ENCODE measurements around the gene NMRAL1. TPM values are rescaled to one million over a fixed set of nuclear protein-coding genes. Genes with fewer than 3 reads are reported as not detected.

Gene NMRAL1
- total RNA-seq, 4 donors from 2014 or later: 55.5 to 61.8 (median 57.7) TPM

- Histone ChIP-seq H3K36me3 (peaks cover 0 to 51% (median 15%) of the 10 kb centered on the region in 3 donors), H3K4me3 (no peak overlapping the region), H3K27me3 (no peaks in the 10 kb centered on the region), H3K27ac (peak overlapping the region in 3 of 4 donors; percentile 69 to 90 (median 78)), H3K9me3 (no peaks in the 10 kb centered on the region), H3K4me1 (peaks cover 0 to 66% (median 25%) of the 10 kb centered on the region in 4 donors)
- TF ChIP-seq POLR2A (IDR thresholded peaks at IDR 0.05) (no peak), EP300 (IDR thresholded peaks at IDR 0.05) (no peak)
- TF ChIP-seq, protein P1, sequence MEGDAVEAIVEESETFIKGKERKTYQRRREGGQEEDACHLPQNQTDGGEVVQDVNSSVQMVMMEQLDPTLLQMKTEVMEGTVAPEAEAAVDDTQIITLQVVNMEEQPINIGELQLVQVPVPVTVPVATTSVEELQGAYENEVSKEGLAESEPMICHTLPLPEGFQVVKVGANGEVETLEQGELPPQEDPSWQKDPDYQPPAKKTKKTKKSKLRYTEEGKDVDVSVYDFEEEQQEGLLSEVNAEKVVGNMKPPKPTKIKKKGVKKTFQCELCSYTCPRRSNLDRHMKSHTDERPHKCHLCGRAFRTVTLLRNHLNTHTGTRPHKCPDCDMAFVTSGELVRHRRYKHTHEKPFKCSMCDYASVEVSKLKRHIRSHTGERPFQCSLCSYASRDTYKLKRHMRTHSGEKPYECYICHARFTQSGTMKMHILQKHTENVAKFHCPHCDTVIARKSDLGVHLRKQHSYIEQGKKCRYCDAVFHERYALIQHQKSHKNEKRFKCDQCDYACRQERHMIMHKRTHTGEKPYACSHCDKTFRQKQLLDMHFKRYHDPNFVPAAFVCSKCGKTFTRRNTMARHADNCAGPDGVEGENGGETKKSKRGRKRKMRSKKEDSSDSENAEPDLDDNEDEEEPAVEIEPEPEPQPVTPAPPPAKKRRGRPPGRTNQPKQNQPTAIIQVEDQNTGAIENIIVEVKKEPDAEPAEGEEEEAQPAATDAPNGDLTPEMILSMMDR (IDR thresholded peaks at IDR 0.05): no peak
- no peak for DNase-seq (ENCODE audit: low spot score in 2 of 2)
- WGBS, 2 donors: 93 to 96% methylated on average over 6 to 7 of the region's 7 CpGs
These were observed 39.5 kb upstream of the NMRAL1 start for GRCh38 chr16:4513881-4514280.

GRCh38 chr16:4513086-4513860 is 38.8 kb upstream of the NMRAL1 start:
- H3K27me3 ChIP-seq: no peaks in the 10 kb centered on the region
- TF ChIP-seq, protein P1 (IDR thresholded peaks at IDR 0.05): no peak
- TF ChIP-seq POLR2A (IDR thresholded peaks at IDR 0.05) (no peak), EP300 (IDR thresholded peaks at IDR 0.05) (no peak)
- H3K4me3 ChIP-seq: no peak overlapping the region
- DNase-seq (ENCODE audit: low spot score in 2 of 2): no peak
- H3K27ac ChIP-seq: peak overlapping the region in 3 of 4 donors; percentile 69 to 90 (median 78)
- no peaks in the 10 kb centered on the region for H3K9me3 ChIP-seq
- H3K36me3 ChIP-seq: peaks cover 0 to 57% (median 21%) of the 10 kb centered on the region in 3 donors
- peaks cover 0 to 66% (median 25%) of the 10 kb centered on the region in 4 donors for H3K4me1 ChIP-seq
- WGBS, 2 donors: 86% methylated on average over 18 of the region's 19 CpGs

- WGBS, 2 donors: 93 to 94% methylated on average over 7 to 10 of the region's 10 CpGs
- TF ChIP-seq EP300 (IDR thresholded peaks at IDR 0.05) (no peak), POLR2A (IDR thresholded peaks at IDR 0.05) (no peak)
- TF ChIP-seq, protein P1 (IDR thresholded peaks at IDR 0.05): no peak
- H3K27me3 ChIP-seq: no peaks in the 10 kb centered on the region
- DNase-seq (ENCODE audit: low spot score in 2 of 2): no peak
- H3K4me1 ChIP-seq: peaks cover 0 to 68% (median 25%) of the 10 kb centered on the region in 4 donors
- H3K4me3 ChIP-seq: no peak overlapping the region
- H3K36me3 ChIP-seq: peaks cover 0 to 65% (median 29%) of the 10 kb centered on the region in 3 donors
- H3K9me3 ChIP-seq: no peaks in the 10 kb centered on the region
- peak overlapping the region in 2 of 4 donors; percentile 16 to 31 for H3K27ac ChIP-seq
These were observed 38.0 kb upstream of the NMRAL1 start for GRCh38 chr16:4512473-4512872.

- H3K27me3 ChIP-seq: no peaks in the 10 kb centered on the region
- H3K27ac ChIP-seq: peak overlapping the region in 1 of 4 donors; percentile 31
- H3K36me3 ChIP-seq: peaks cover 0 to 74% (median 34%) of the 10 kb centered on the region in 3 donors
These were observed 37.1 kb upstream of the NMRAL1 start for GRCh38 chr16:4511441-4512082.

More at GRCh38 chr16:4511441-4512082, 37.1 kb upstream of the NMRAL1 start:
- no peak for TF ChIP-seq EP300 (IDR thresholded peaks at IDR 0.05)
- TF ChIP-seq, protein P1 (IDR thresholded peaks at IDR 0.05): peak; percentile 22 to 41 (median 30)
- WGBS, 2 donors: 59 to 74% methylated on average over 8 to 9 of the region's 9 CpGs
- peaks cover 0 to 67% (median 27%) of the 10 kb centered on the region in 4 donors for H3K4me1 ChIP-seq
- H3K9me3 ChIP-seq: no peaks in the 10 kb centered on the region
- DNase-seq (ENCODE audit: low spot score in 2 of 2): peak in 1 of 2 donors; percentile 31
- H3K4me3 ChIP-seq: no peak overlapping the region
